ENCODE results near the gene VSIG10L2.
A peak's percentile ranks its signal among the peaks of the same experiment; 100 is the strongest.

Gene VSIG10L2

GRCh38 chr11:125935618-125936199 is 10.1 kb upstream of the VSIG10L2 start:
- no peak overlapping the region for H3K4me3 ChIP-seq (ENCODE audit: low read depth, low read length)
- no peak for DNase-seq (ENCODE audit: low read depth)
- TF ChIP-seq CTCF (IDR thresholded peaks at IDR 0.05; ENCODE audit: insufficient read depth, low read depth, low read length, missing control alignments) = no peak

- no peak for TF ChIP-seq CTCF (IDR thresholded peaks at IDR 0.05; ENCODE audit: insufficient read depth, low read depth, low read length, missing control alignments)
These were observed 7.4 kb upstream of the VSIG10L2 start for GRCh38 chr11:125938418-125938817.

GRCh38 chr11:125939081-125939521 is 6.7 kb upstream of the VSIG10L2 start:
- no peak for DNase-seq (ENCODE audit: low read depth)
- no peak for TF ChIP-seq CTCF (IDR thresholded peaks at IDR 0.05; ENCODE audit: insufficient read depth, low read depth, low read length, missing control alignments)
- H3K4me3 ChIP-seq (ENCODE audit: low read depth, low read length) = no peak overlapping the region

More at GRCh38 chr11:125938418-125938817, 7.4 kb upstream of the VSIG10L2 start:
- H3K4me3 ChIP-seq (ENCODE audit: low read depth, low read length) = no peak overlapping the region
- DNase-seq (ENCODE audit: low read depth) = peak; percentile 8

- H3K4me3 ChIP-seq (ENCODE audit: low read depth, low read length) = no peak overlapping the region
- no peak for DNase-seq (ENCODE audit: low read depth)
- TF ChIP-seq CTCF (IDR thresholded peaks at IDR 0.05; ENCODE audit: insufficient read depth, low read depth, low read length, missing control alignments) = no peak
These were observed 5.7 kb upstream of the VSIG10L2 start for GRCh38 chr11:125940145-125940544.

GRCh38 chr11:125941267-125941618 is 4.6 kb upstream of the VSIG10L2 start:
- DNase-seq (ENCODE audit: low read depth) = no peak
- TF ChIP-seq CTCF (IDR thresholded peaks at IDR 0.05; ENCODE audit: insufficient read depth, low read depth, low read length, missing control alignments) = no peak
- no peak overlapping the region for H3K4me3 ChIP-seq (ENCODE audit: low read depth, low read length)

GRCh38 chr11:125941619-125942611 is 3.9 kb upstream of the VSIG10L2 start:
- DNase-seq (ENCODE audit: low read depth) = peak; percentile 47
- H3K4me3 ChIP-seq (ENCODE audit: low read depth, low read length) = no peak overlapping the region
- peak; percentile 80 for TF ChIP-seq CTCF (IDR thresholded peaks at IDR 0.05; ENCODE audit: insufficient read depth, low read depth, low read length, missing control alignments)

Measured in GM12865 (cell line).